Erythroblast (primary cell): ENCODE data around the gene EPGN.

Source experiments
- GATA1 ChIP-seq: IDR thresholded peaks from 2 replicates; pipeline ENCODE4 v1.6.1; 2011; ENCODE audit warnings: low read depth, mild to moderate bottlenecking, control low read depth, low read length, moderate library complexity
- POLR2A ChIP-seq: IDR thresholded peaks from 2 replicates; pipeline ENCODE4 v1.6.1; 2011; ENCODE audit warnings: mild to moderate bottlenecking, low read length

- TF ChIP-seq POLR2A (no peak), GATA1 (no peak)
Measured at GRCh38 chr4:74284053-74284452, 24.2 kb upstream of the EPGN start.
